ENCODE results near the gene RANBP17.

Gene RANBP17

DNA sequence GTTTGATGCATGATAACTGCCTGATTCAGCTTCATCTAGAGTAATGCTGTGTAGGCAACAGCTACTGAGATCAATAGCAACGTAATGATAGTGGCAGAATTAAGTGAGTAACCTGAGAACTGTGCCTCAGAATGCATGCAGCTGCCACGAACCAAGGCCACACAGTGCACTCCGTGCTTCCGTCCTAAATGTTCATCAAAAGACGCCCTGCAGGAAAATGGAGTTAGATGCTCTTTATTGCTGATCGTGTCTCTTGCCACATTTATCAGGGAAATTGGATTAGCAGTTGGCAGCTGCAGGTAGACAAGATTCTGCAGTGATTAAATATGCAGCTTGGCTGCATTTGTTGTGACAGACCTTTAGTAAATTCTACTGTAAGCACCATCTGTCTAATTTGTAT is 339.5 kb downstream of the RANBP17 start:
- H3K4me1 ChIP-seq (ENCODE audit: insufficient read depth, low read length), result no peaks in the 10 kb centered on the region
- H3K36me3 ChIP-seq (ENCODE audit: insufficient read depth, low read length), result no peaks in the 10 kb centered on the region
- H3K9ac ChIP-seq (ENCODE audit: low read depth, low read length), result no peak overlapping the region
- no peaks in the 10 kb centered on the region for H3K9me3 ChIP-seq (ENCODE audit: control insufficient read depth, insufficient read depth, low read length)

DNA sequence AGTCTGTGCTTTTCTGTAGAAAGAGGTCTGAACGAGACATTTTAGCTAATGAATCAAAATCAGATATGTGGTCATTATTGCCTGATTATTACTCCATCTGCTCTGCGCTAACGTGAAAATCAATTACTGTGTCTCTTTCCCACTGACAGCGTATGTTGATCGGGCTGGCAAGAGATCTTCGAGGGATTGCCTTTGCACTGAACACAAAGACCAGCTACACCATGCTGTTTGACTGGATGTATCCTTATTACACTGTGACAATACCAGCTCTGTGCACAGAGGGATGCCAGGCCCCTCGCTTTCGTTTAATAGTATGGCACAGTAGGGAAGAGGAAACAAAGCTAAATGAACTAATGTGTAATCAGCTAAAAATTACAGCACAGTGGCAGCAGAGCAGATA is 343.6 kb downstream of the RANBP17 start:
- Histone ChIP-seq H3K9ac (ENCODE audit: low read depth, low read length) (no peak overlapping the region), H3K4me1 (ENCODE audit: insufficient read depth, low read length) (no peaks in the 10 kb centered on the region), H3K36me3 (ENCODE audit: insufficient read depth, low read length) (no peaks in the 10 kb centered on the region), H3K9me3 (ENCODE audit: control insufficient read depth, insufficient read depth, low read length) (no peaks in the 10 kb centered on the region)

DNA sequence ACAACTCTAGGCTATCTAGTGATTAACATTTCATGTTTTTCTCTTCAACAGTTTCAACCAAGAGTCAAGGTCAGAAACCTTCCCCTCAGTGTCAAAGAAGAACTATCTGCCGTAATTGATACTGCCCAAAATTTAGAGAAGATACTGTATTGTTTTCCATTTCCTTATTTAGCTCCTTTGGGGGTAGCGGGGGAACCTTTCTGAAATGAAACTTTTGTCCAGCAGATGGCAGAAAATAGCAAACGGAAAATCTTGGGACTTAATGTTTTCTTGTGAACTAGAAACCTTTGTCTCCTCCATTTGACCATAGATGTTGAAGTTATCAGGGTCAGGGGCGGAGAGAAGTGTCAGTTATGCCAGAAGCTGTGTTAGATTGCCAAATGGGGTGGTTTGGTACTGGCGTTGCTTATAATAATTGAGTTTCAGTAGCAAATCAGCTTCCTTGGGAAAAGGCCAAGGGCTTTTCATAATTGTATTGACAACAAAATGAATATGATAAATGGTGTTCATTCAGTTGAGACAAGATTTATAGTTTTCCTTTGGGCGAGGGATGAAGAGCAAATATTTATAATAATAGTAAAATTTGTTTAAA is 345.5 kb downstream of the RANBP17 start:
- H3K36me3 ChIP-seq (ENCODE audit: insufficient read depth, low read length), result no peaks in the 10 kb centered on the region
- no peaks in the 10 kb centered on the region for H3K9me3 ChIP-seq (ENCODE audit: control insufficient read depth, insufficient read depth, low read length)
- H3K4me1 ChIP-seq (ENCODE audit: insufficient read depth, low read length), result no peaks in the 10 kb centered on the region
- H3K9ac ChIP-seq (ENCODE audit: low read depth, low read length), result no peak overlapping the region

DNA sequence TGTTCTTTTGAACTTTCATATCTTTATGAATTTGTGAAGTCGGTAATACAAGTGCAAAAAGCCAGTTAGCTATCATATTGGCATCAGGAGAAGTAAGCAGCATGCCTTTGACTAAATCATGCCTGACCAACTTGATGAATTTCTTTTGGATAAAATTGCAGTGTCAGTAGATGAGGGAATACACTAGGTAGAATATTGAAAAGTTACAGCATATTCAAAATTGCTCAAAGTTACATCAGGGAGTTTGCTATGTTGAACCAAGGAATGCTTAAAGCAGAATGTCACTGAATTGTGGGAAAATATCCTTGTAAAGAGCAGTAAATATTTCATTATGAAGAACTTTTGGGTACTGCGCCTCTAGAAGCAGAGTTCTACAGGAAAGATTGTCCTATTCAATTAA is 360.1 kb downstream of the RANBP17 start:
- Histone ChIP-seq H3K36me3 (ENCODE audit: insufficient read depth, low read length) (no peaks in the 10 kb centered on the region), H3K4me1 (ENCODE audit: insufficient read depth, low read length) (no peaks in the 10 kb centered on the region), H3K9me3 (ENCODE audit: control insufficient read depth, insufficient read depth, low read length) (no peaks in the 10 kb centered on the region), H3K9ac (ENCODE audit: low read depth, low read length) (no peak overlapping the region)

DNA sequence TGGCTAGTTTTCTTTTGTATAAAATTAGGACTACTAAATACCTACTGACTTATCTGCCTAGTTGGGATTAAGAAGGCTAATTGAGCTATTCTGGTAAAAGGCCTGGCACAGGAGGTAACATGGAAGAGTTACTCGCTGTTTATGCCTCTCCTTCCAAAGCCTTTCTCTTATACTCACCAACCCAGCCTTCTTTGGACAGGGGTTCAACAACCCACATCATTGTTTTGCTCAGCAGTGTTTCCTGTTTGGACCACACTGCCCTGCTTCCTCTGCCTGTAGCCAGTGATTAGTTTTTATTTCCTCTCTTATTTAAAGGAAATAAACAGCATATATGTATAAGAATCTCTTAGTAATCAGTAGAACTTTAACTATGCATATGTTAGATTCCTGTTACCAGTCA is 362.1 kb downstream of the RANBP17 start:
- Histone ChIP-seq H3K36me3 (ENCODE audit: insufficient read depth, low read length) (no peaks in the 10 kb centered on the region), H3K9ac (ENCODE audit: low read depth, low read length) (no peak overlapping the region), H3K9me3 (ENCODE audit: control insufficient read depth, insufficient read depth, low read length) (no peaks in the 10 kb centered on the region), H3K4me1 (ENCODE audit: insufficient read depth, low read length) (no peaks in the 10 kb centered on the region)

DNA sequence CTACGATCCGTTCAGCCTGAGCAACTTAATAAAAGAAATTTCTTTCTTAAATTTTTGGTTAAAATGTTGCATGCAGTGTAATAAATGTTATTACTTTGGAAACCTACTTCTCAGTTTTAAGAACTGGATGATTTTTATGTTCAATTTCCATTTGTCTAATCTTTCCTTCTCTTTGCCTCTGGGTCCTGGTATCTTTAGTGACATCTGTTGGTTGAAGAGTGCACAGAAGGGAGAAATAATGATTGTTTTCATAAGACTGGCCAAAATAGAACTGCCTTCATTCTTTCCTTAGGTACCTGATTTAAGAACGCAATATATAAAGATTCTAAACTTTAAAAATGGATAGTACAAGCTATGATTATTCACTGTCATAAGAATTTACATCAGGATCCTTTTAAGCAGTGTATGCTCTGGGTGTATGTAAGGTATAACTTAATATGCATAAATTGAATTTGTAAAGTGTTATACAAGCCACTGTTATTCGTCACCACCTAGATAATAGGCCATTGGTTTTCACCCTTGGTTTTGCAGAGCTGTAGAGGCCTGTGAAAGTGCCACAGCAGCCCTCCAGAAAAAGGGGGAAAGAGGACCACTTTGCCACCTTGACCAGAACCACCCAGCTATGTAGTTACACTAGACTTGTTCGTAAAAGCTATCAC is 364.4 kb downstream of the RANBP17 start:
- H3K9me3 ChIP-seq (ENCODE audit: control insufficient read depth, insufficient read depth, low read length), result no peaks in the 10 kb centered on the region
- no peaks in the 10 kb centered on the region for H3K4me1 ChIP-seq (ENCODE audit: insufficient read depth, low read length)
- no peak overlapping the region for H3K9ac ChIP-seq (ENCODE audit: low read depth, low read length)
- H3K36me3 ChIP-seq (ENCODE audit: insufficient read depth, low read length), result no peaks in the 10 kb centered on the region

DNA sequence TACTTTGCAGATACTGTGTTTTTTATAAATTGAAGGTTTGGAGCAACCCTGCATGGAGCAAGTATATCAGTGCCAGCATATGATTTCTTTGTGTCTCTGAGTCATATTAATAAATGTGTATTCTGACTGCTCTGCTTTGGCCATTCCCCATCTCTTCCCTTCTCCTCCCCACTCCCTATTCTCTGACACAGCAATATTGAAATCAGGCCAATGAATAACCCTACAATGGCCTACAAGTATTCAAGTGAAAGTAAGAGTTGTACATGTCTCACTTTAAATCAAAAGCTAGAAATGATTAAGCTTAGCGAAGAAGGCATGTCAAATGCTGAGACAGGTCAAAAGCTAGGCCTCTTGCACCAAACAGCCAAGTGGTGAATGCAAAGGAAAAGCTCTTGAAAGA is 365.0 kb downstream of the RANBP17 start:
- no peak overlapping the region for H3K9ac ChIP-seq (ENCODE audit: low read depth, low read length)
- H3K9me3 ChIP-seq (ENCODE audit: control insufficient read depth, insufficient read depth, low read length), result no peaks in the 10 kb centered on the region
- H3K36me3 ChIP-seq (ENCODE audit: insufficient read depth, low read length), result no peaks in the 10 kb centered on the region
- no peaks in the 10 kb centered on the region for H3K4me1 ChIP-seq (ENCODE audit: insufficient read depth, low read length)

DNA sequence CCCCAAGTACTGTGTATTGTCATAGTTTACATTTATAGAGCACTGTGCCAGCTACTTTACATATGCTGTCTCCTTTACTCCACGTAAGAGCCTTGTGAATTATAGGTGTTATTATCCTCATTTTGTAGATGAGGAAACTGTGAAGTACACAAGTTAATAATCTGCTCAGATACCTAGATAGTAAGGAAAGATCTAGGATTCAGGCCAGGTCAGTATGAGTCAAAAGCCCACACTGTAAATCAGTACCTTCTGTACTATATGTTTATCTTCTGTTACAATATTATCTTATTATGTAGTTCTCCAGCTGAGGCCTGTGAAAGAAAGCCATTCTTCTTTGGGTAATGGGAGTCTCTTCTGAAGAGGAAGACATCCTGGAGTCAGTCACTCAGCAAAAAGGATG is 374.8 kb downstream of the RANBP17 start:
- Histone ChIP-seq H3K36me3 (ENCODE audit: insufficient read depth, low read length) (no peaks in the 10 kb centered on the region), H3K4me1 (ENCODE audit: insufficient read depth, low read length) (no peaks in the 10 kb centered on the region), H3K9ac (ENCODE audit: low read depth, low read length) (no peak overlapping the region), H3K9me3 (ENCODE audit: control insufficient read depth, insufficient read depth, low read length) (no peaks in the 10 kb centered on the region)

DNA sequence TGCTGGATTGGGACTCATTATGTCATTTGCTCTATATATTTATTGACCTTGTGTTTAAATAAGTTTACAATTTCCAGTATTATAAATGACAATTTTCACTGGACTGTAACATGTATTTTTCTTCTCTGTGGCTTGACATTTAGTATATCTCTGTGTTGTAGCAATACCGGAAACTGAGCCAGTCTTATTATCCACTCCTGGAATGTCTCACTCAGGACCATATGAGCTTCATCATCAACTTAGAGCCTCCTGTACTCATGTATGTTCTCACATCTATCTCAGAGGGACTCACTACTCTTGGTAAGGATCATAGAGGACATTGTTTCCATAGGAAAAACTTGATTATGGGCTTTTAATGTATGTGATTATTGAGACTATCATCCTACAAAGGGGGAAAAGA is 380.7 kb downstream of the RANBP17 start:
- H3K9me3 ChIP-seq (ENCODE audit: control insufficient read depth, insufficient read depth, low read length), result no peaks in the 10 kb centered on the region
- H3K36me3 ChIP-seq (ENCODE audit: insufficient read depth, low read length), result no peaks in the 10 kb centered on the region
- H3K4me1 ChIP-seq (ENCODE audit: insufficient read depth, low read length), result no peaks in the 10 kb centered on the region
- no peak overlapping the region for H3K9ac ChIP-seq (ENCODE audit: low read depth, low read length)

DNA sequence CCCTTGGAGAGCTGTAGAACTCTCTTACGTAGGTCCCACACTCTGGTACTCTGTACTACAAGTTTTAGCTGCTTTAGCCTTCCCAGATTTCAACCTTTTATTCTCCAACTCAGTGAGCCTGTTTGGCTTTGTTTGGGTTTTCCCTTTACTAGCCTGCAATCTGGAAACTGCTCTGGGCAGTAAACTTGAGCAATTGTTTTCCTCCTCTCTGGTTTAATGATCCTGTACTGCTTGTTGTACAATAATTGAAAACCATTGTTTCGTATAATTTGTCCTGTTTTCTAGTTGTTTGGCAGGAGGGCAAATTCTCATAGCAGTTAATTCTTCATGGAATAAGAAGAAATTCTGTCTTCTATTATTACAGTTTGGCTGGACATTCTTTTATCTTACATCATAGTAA is 384.4 kb downstream of the RANBP17 start:
- Histone ChIP-seq H3K9ac (ENCODE audit: low read depth, low read length) (no peak overlapping the region), H3K36me3 (ENCODE audit: insufficient read depth, low read length) (no peaks in the 10 kb centered on the region), H3K4me1 (ENCODE audit: insufficient read depth, low read length) (no peaks in the 10 kb centered on the region), H3K9me3 (ENCODE audit: control insufficient read depth, insufficient read depth, low read length) (no peaks in the 10 kb centered on the region; the same call in 1 of the 2 replicates)

DNA sequence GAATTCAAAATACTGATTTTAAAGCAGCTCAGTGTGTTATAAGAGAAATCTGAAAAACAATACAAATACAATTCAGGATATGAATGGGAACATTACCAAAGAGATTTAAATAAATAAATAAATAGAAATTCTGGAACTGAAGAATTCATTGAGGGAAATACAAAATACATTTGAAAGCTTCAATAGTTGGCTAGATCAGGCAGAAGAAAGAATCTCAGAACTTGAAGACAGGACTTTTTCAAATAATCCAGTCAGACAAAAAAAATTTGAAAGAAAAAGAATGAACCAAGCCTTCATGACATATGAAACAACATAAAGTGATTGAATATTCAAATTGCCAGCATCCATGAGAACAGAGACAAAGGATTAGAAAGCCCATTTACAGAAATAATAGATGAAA is 387.6 kb downstream of the RANBP17 start:
- Histone ChIP-seq H3K36me3 (ENCODE audit: insufficient read depth, low read length) (no peaks in the 10 kb centered on the region), H3K4me1 (ENCODE audit: insufficient read depth, low read length) (no peaks in the 10 kb centered on the region), H3K9ac (ENCODE audit: low read depth, low read length) (no peak overlapping the region)

DNA sequence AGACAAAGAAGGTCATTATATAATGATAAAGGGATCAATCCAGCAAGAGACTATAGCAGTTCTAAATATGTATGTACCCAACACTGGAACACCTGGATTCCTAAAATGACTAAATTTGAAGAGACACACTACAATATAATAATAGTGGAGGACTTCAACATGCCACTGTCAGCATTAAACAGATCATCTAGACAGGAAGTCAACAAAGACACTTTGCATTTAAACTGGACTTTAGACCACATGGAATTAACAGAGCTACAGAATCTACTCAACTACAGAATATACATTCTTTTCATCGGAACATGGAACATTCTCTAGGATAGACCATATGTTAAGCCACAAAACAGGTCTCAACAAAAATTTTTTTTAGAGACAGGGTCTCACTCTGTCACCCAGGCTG is 388.9 kb downstream of the RANBP17 start:
- no peaks in the 10 kb centered on the region for H3K4me1 ChIP-seq (ENCODE audit: insufficient read depth, low read length)
- no peak overlapping the region for H3K9ac ChIP-seq (ENCODE audit: low read depth, low read length)
- H3K9me3 ChIP-seq (ENCODE audit: control insufficient read depth, insufficient read depth, low read length), result no peaks in the 10 kb centered on the region; the same call in 1 of the 2 replicates
- no peaks in the 10 kb centered on the region for H3K36me3 ChIP-seq (ENCODE audit: insufficient read depth, low read length)

More for the DNA sequence above, 387.6 kb downstream of the RANBP17 start:
- no peaks in the 10 kb centered on the region; the same call in 1 of the 2 replicates for H3K9me3 ChIP-seq (ENCODE audit: control insufficient read depth, insufficient read depth, low read length)

DNA sequence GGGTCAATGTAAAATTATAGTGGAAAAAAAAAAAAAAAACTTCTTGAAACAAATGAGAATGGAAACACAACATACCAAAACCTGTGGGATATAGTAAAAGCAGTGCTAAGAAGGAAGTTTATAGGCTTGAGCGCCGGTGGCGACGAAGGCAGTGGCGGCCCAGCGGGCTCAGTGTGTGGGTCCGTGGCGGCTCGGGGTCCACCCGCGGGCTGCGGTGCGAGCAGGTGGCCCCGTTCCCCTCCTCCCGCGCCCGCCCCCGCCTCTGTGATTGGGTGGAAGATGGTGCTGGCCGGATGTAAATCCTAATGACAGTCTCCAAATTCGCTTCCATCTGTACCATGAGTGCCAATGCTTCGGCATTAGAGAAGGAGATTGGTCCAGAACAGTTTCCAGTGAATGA is 389.7 kb downstream of the RANBP17 start:
- Histone ChIP-seq H3K36me3 (ENCODE audit: insufficient read depth, low read length) (no peaks in the 10 kb centered on the region), H3K4me1 (ENCODE audit: insufficient read depth, low read length) (no peaks in the 10 kb centered on the region), H3K9ac (ENCODE audit: low read depth, low read length) (no peak overlapping the region), H3K9me3 (ENCODE audit: control insufficient read depth, insufficient read depth, low read length) (no peaks in the 10 kb centered on the region; the same call in 1 of the 2 replicates)

DNA sequence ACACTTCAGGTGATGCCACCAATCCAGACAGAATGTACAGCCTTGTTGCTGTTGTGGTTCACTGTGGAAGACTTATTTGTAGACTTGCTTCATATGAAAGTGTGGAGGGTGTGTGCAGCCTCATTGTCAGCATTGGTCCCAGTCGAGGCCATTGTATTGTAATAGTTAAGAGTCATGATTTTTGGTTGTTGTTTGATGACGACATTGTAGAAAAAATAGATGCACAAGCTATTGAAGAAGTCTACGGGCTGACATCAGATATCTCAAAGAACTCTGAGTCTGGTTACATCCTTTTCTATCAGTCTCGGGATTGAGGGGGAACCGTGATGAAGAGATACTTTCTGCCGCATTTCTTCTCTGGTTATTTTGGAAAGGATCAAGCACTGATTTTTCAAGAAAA is 390.9 kb downstream of the RANBP17 start:
- no peaks in the 10 kb centered on the region for H3K36me3 ChIP-seq (ENCODE audit: insufficient read depth, low read length)
- H3K9me3 ChIP-seq (ENCODE audit: control insufficient read depth, insufficient read depth, low read length), result no peaks in the 10 kb centered on the region; the same call in 1 of the 2 replicates
- no peak overlapping the region for H3K9ac ChIP-seq (ENCODE audit: low read depth, low read length)
- H3K4me1 ChIP-seq (ENCODE audit: insufficient read depth, low read length), result no peaks in the 10 kb centered on the region

DNA sequence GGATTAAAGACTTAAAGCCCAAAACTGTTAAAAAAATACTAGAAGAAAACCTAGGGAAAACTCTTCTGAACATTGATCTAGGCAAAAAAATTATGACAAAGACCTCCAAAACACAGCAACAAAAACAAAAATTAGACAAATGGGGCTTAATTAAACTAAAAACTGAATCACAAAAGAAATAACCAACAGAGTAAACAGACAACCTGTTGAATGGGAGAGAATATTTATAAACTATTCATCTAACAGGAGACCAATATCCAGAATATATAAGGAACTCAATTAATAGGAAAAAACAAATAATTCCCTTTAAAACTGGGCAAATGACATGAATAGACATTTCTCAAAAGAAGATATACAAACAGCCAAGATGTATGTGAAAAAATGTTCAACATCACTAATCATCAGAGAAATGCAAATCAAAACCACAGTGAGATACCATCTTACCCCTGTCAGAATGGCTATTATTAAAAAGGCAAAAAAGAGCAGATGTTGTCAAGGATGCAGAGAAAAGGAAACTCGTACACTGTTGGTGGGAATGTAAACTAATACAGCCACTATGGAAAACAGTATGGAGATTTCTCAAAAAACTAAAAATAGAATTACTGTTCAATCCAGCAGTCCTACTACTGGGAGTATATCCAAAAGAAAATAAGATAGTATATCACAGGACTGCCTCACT is 397.1 kb downstream of the RANBP17 start:
- H3K9ac ChIP-seq (ENCODE audit: low read depth, low read length), result no peak overlapping the region
- H3K36me3 ChIP-seq (ENCODE audit: insufficient read depth, low read length), result no peaks in the 10 kb centered on the region
- H3K4me1 ChIP-seq (ENCODE audit: insufficient read depth, low read length), result no peaks in the 10 kb centered on the region
- H3K9me3 ChIP-seq (ENCODE audit: control insufficient read depth, insufficient read depth, low read length), result no peaks in the 10 kb centered on the region
